Stimulated activated CD4-positive, alpha-beta T cell treated with anti-CD3 and anti-CD28 coated beads, Interleukin-15, amount 100 ng/mL, for 48 hours (primary cell): ENCODE measurements around the gene GFER.
"Not testable (repeated sequence)": the region's sequence is repeated elsewhere in the genome, so short reads cannot be mapped to it uniquely, and the experiment has no call there.

Experiments used
- DNase-seq, 2 donors: peaks; one replicate each; pipeline ENCODE4 v3.0.0-alpha.2; 2020; ENCODE audit warnings: low read depth in 2 of 2

The GFER gene

GRCh38 chr16:1957434-1958142, 26.4 kb upstream of the GFER start:
- not testable (repeated sequence) for DNase-seq

DNA sequence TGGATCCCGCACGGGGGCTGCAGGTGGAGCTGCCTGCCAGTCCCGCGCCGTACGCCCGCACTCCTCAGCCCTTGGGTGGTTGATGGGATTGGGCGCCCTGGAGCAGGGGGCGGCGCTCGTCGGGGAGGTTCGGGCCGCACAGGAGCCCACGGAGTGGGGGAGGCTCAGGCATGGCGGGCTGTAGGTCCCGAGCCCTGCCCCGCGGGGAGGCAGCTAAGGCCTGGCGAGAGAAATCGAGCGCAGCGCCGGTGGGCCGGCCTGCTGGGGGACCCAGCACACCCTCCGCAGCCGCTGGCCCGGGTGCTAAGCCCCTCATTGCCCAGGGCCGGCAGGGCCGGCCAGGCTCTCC, 25.9 kb upstream of the GFER start:
- DNase-seq = not testable (repeated sequence)

GRCh38 chr16:1958715-1959268, 25.2 kb upstream of the GFER start:
- DNase-seq = no peak

- DNase-seq = peak; percentile 78 to 91
Observed at GRCh38 chr16:1959269-1960039, 24.5 kb upstream of the GFER start, which contains the start of gene NDUFB10. Gene NDUFB10, plus strand, starts transcription at chr16:1959538. Its CDS starts 87 bp downstream, at chr16:1959625.

DNA sequence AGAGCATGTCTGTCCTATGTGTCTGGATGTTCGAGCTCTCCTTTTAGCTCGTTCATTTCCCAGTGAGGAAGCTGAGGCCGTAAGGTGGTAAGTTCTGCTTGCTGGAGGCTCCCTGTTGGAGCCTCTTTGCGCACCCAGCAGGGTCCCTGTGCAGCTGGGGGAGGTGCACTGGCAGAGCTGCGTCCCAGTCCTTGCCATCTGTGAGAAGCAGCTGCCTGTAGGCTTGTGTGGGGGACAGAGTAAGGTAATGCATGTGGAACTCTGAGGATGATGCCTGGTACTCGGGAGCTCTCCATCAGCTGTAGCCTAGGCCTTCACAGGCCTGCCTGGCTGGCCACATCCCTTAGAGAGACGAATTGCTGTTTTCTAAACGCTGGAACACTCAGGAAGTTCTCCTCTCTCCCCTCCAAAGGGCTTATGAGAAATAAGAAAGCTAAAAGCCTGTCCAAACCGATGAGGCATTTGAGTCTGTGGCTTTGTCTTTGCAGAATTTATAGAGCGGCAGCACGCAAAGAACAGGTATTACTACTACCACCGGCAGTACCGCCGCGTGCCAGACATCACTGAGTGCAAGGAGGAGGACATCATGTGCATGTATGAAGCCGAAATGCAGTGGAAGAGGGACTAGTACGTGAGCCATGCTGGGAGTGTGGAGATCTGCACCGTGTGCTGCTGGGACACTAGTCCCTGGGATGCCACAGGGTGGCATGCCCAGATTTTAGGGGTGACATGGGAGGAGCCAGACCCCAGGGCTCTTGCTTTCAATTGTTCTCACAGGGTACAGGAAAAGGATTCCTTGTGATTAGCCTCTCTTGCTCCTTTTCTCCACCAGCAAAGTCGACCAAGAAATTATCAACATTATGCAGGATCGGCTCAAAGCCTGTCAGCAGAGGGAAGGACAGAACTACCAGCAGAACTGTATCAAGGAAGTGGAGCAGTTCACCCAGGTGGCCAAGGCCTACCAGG, 23.0 kb upstream of the GFER start:
- DNase-seq = peak in 1 of 2 donors; percentile 42

DNA sequence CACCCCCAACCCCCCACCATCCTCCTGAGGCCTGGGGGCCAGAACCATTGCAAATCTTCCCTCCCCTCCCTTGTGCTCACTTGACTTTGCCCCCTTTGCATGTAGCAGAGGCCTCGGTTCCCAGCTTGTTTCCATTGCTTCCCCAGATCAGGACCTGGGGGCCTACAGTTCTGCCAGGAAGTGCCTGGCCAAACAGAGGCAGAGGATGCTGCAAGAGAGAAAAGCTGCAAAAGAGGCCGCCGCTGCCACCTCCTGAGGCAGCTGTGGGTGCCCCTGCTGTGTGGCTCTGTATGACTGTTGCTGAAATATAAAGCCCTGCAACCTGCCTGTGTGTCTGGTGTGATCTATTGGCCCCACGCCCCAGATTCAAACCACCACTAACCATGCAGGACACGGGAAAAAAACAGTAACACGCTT, 22.3 kb upstream of the GFER start:
- DNase-seq = no peak

- DNase-seq = not testable (repeated sequence)
Observed at GRCh38 chr16:1962161-1963153, 21.5 kb upstream of the GFER start.

DNA sequence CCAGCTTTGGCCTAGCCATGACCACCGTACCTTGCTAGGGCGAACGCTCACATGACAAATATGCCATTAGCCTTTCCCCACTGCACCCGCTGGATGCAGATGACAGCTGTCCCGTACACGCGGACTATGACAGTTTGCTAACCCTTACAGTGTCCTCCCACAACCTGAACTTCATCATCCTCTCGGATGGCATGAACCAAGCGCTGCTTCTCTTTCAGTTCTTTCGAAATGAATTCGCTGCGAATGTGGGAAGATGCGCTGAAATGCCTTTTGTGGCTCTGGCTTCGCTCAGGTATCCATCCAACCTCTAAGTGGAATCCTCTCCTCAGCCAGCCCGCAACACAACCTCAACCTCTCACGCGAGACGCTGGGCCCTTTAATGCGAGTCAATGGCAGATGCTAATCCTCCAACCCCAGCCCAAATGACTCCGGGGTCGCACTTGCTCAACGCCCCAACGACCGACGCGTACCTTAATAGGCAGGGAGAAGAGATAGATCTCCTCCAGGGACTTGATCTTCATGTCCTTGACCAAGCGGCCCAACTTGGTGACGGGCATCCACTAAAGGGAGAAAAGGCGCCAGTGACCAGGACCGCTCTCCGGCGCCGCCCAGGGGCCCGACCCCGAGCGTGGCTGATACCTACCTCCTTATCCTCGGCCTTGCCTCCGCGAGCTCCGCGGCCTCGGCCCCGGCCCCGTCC, 20.0 kb upstream of the GFER start:
- DNase-seq = peak in 1 of 2 donors; percentile 22

DNA sequence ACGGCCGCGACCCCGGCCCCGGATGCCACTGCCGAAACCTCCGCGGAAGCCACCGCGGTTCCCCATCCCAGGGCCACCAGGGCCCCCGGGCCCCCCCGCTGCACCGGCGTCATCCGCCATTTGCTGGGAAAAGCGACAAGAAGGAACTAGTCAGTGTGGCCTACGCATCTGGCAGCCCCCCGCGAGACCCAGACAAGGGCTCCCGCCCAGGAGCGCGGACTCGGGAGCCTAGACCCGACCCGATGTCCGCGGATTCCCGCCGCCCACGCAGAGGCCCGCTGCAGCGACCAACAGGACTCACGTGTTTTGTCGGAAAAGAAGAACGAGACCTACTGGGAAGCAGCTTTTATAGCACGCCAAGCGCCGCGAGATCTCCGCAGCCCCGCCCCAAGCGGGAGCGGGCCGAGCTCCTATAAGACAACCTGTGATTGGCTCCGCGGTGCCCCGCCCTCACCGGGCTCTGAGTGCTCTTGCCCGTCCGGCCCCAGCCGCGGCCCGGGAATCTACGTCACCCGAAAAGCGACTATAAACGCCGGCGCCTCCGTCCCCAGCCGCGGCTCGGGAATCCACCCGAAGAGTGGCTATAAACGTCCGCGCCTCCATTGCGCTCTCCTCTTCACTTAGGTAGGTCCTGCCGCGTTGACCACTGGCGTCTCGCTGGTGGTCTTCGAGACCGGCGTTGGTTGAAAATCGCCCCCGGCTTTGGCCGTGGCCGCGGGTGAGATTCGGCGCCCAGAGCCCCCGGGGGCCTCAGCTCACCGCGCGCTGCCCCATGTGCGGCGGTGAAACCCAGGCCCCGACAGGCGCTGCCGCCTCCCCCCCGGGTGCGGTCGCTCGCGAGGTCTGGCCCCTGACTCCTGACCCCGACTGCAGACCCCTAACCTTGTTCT, 19.2 kb upstream of the GFER start, which contains the start of gene RPS2:
Gene RPS2 (minus strand): TSS at position 321 of the 890 bp plus-strand sequence. CDS start 201 bp downstream, at position 120.
- DNase-seq = peak; percentile 97 to 98

DNA sequence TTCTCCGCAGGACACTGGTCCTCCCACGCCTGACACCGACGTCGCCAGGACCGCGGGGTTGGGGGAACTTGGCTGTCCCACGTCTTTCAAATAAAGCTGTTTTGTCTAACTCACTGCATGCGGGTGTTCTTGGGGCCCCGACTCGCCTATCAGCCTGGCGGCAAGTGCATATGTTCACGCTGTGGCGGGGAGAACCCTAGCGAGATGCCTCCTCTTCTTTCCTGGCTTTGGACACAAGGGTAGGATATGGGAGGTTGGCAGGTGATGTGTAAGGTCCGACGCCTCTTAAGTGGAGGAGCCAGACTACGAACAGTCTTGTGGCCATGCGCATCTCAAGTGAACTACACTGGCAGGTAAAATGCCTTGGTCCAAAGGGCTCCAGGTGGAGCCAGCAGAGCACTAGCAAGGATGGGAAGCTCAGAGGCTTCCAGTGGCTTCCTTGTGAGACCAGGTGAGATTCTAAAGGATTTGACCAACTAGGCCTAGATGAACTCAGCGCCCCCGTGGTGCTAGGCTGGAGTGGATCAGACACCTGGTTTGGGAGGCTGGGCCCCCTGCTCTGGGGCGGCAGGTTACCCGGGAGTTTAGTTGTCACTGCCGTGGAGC, 18.5 kb upstream of the GFER start:
- no peak for DNase-seq

- no peak for DNase-seq
Observed at GRCh38 chr16:1966460-1966859, 17.5 kb upstream of the GFER start, which contains the start of gene RNF151. Gene RNF151, plus strand, starts transcription at chr16:1966856. Its CDS starts 26 bp downstream, at chr16:1966882.

- no peak for DNase-seq
Observed at GRCh38 chr16:1968146-1968953, 15.6 kb upstream of the GFER start.

DNA sequence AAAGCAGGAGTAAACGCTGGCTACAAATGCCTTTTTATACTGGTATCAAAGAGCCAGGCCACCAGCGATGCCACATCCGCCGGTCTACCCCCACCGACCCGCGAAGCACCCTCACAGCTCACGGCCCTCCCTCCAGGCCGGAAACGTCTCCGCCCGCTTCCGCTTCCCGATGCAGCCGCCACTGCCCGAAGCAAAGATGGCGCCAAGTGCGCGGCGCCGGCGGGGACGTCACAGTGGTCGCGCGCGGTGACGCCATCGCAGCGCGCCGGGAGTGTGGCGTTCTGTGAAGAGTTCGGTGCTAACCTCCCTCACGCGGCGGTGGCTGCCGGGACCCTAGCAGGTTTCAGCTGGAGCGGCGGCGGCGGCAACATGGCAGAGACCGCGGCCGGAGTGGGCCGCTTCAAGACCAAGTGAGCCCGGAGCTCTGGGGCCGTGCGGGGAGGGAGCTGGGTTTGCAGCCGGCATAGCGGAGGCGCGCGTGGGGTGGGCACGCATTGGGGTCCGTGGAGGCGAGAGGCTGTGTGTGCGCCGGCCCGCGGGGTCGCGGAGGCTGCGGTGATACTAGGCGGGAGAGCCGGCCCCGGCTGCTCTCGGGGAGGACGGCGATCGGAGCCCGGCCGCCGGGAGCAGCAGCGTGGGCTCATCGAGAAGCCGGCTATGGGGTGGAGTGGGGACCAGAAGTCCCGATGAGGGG, 12.1 kb upstream of the GFER start, which contains the start of gene TBL3:
Gene TBL3 (plus strand): TSS at position 258 of the 694 bp plus-strand sequence. CDS start 112 bp downstream, at position 370.
- DNase-seq = peak; percentile 92 to 93

GRCh38 chr16:1972490-1972877, 11.5 kb upstream of the GFER start:
- no peak for DNase-seq

DNA sequence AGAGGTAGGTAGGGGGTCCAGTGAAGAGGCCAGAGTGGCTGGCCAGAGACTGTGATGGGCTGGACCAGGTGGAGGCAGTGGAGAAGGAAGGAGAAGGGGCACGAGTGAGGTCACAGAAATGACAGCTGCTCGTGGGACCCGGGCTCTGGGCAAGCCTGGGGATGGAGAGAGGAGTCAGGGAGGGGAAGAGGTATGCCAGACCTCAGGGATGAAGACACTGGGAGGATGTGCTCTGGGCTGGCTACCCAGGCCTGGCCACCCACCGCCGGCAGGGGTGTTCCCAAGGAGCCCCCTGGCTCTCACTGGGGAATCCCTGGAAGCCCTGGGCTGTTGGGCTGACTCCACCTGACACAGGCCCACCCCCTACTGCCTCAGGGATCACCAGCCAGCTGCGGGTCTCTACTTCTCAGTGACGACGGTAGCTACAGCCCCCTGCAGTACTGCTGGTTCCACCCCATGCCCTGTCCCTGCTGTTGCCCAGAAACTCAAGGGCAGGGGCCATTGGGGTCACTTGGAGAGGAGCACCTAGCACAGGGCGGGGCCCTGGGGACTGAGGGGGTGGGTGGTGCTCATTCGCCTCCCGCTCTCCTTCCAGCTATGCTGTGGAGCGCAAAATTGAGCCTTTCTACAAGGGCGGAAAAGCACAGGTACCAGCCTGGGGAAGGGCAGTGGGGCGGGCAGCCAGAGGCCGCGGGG, 10.4 kb upstream of the GFER start:
- DNase-seq = no peak
